ENCODE results near the gene ATF3. TPM values are rescaled to one million over a fixed set of nuclear protein-coding genes. Genes with fewer than 3 reads are reported as not detected.

The ATF3 gene
- polyA plus RNA-seq, 3 donors = 10.4 to 227 (median 13.3) TPM

- H3K4me1 Mint-ChIP-seq = peaks cover 17% of the 10 kb centered on the region
- H3K79me2 ChIP-seq (ENCODE audit: insufficient read depth, low read length) = no peaks in the 10 kb centered on the region
- H3K4me2 ChIP-seq (replicated peaks; ENCODE audit: extremely low read depth, low read length, poor library complexity, severe bottlenecking) = peak overlapping the region; percentile 19
- intact Hi-C loops (cut with micrococcal nuclease) = no loop called here
- DNase-seq = no peak
- H3K27ac ChIP-seq (ENCODE audit: low read depth in 1 of 2, low read length in 2 of 2) = peak overlapping the region in 1 of 2 donors; percentile 21
- peaks cover 15 to 19% of the 10 kb centered on the region in 2 donors for H3K27me3 ChIP-seq (ENCODE audit: control insufficient read depth in 2 of 2, insufficient read depth in 2 of 2, low read length in 2 of 2)
- H3K9me3 ChIP-seq (replicated peaks in 1 of 2; ENCODE audit: control insufficient read depth in 1 of 2, insufficient read depth in 1 of 2, low read length in 2 of 2) = no peaks in the 10 kb centered on the region
- H2AFZ ChIP-seq (ENCODE audit: insufficient read depth, low read depth, low read length, poor library complexity, severe bottlenecking) = peak overlapping the region; percentile 52
- no peaks in the 10 kb centered on the region for H4K20me1 ChIP-seq (ENCODE audit: insufficient read depth, low read length)
- H3K4me3 ChIP-seq (replicated peaks in 1 of 3; ENCODE audit: low read depth in 2 of 3, low read length in 3 of 3) = peak overlapping the region in 1 of 3 experiments; percentile 31
- TF ChIP-seq CTCF (IDR thresholded peaks at IDR 0.05) = no peak
- H3K36me3 Mint-ChIP-seq = no peaks in the 10 kb centered on the region
- H3K9me3 Mint-ChIP-seq = peaks cover 0 to 1% (median 0%) of the 10 kb centered on the region in 7 donors
- peaks cover 21 to 27% (median 27%) of the 10 kb centered on the region in 3 donors for H3K27me3 Mint-ChIP-seq (ENCODE audit: low read depth in 3 of 3)
- no peak overlapping the region for H3K9ac ChIP-seq (ENCODE audit: insufficient read depth, low read length, poor library complexity, severe bottlenecking)
- H3K36me3 ChIP-seq (replicated peaks in 1 of 2; ENCODE audit: control insufficient read depth in 1 of 2, insufficient read depth in 2 of 2, low read length in 2 of 2) = no peaks in the 10 kb centered on the region
- H3K4me3 Mint-ChIP-seq = no peak overlapping the region
- WGBS (ENCODE audit: insufficient coverage) = no CpG with 5 or more reads among the region's 3 CpGs
- peaks cover 0 to 16% of the 10 kb centered on the region in 2 donors for H3K4me1 ChIP-seq (ENCODE audit: control insufficient read depth in 1 of 2, insufficient read depth in 2 of 2, low read length in 2 of 2)
- peak overlapping the region in 3 of 7 donors; percentile 65 to 77 (median 72) for H3K27ac Mint-ChIP-seq
These were observed 11.8 kb upstream of the ATF3 start for GRCh38 chr1:212596798-212597197.

- no peak overlapping the region for H3K4me3 Mint-ChIP-seq
- H3K27me3 ChIP-seq (ENCODE audit: control insufficient read depth in 2 of 2, insufficient read depth in 2 of 2, low read length in 2 of 2) = peaks cover 22 to 24% of the 10 kb centered on the region in 2 donors
- no peak overlapping the region for H3K4me2 ChIP-seq (replicated peaks; ENCODE audit: extremely low read depth, low read length, poor library complexity, severe bottlenecking)
- WGBS (ENCODE audit: insufficient coverage) = 100% methylated on average over 1 of the region's 4 CpGs
- no peaks in the 10 kb centered on the region for H3K79me2 ChIP-seq (ENCODE audit: insufficient read depth, low read length)
- peak overlapping the region in 1 of 7 donors; percentile 46 for H3K27ac Mint-ChIP-seq
- no peaks in the 10 kb centered on the region for H3K9me3 ChIP-seq (replicated peaks in 1 of 2; ENCODE audit: control insufficient read depth in 1 of 2, insufficient read depth in 1 of 2, low read length in 2 of 2)
- intact Hi-C loops (cut with micrococcal nuclease) = no loop called here
- peaks cover 0 to 1% (median 0%) of the 10 kb centered on the region in 7 donors for H3K9me3 Mint-ChIP-seq
- DNase-seq = no peak
- no peak overlapping the region for H3K9ac ChIP-seq (ENCODE audit: insufficient read depth, low read length, poor library complexity, severe bottlenecking)
- peaks cover 17% of the 10 kb centered on the region for H3K4me1 Mint-ChIP-seq
- H3K4me3 ChIP-seq (replicated peaks in 1 of 3; ENCODE audit: low read depth in 2 of 3, low read length in 3 of 3) = no peak overlapping the region
- peaks cover 0 to 16% of the 10 kb centered on the region in 2 donors for H3K4me1 ChIP-seq (ENCODE audit: control insufficient read depth in 1 of 2, insufficient read depth in 2 of 2, low read length in 2 of 2)
- H3K36me3 ChIP-seq (replicated peaks in 1 of 2; ENCODE audit: control insufficient read depth in 1 of 2, insufficient read depth in 2 of 2, low read length in 2 of 2) = no peaks in the 10 kb centered on the region
- no peak overlapping the region for H2AFZ ChIP-seq (ENCODE audit: insufficient read depth, low read depth, low read length, poor library complexity, severe bottlenecking)
- no peaks in the 10 kb centered on the region for H4K20me1 ChIP-seq (ENCODE audit: insufficient read depth, low read length)
- no peak for TF ChIP-seq CTCF (IDR thresholded peaks at IDR 0.05)
- H3K36me3 Mint-ChIP-seq = no peaks in the 10 kb centered on the region
- no peak overlapping the region for H3K27ac ChIP-seq (ENCODE audit: low read depth in 1 of 2, low read length in 2 of 2)
- peaks cover 25 to 34% (median 33%) of the 10 kb centered on the region in 3 donors for H3K27me3 Mint-ChIP-seq (ENCODE audit: low read depth in 3 of 3)
These were observed 11.1 kb upstream of the ATF3 start for GRCh38 chr1:212597487-212597886.
